ENCODE measurements around the gene EBNA1BP2.

DNA sequence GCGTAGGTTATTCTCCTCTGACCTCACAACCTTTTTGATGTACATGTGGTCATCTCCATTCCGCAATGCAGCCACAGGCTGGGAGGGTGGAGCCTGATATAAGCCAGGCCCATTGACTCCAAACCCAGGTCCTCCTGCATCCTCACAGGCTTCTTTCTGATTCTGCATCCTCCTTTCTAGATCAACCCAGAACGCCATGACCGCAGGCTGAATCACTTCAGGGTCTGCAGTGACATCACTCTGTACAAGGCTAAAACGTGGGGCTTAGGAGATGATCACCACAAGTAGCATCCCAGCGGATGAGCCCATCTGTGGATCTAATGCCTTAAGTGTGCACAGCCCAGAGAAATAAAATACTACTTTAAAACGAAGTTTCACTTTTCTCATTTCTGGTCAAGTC lies 16.1 kb downstream of the EBNA1BP2 start:
- TF ChIP-seq, protein P1, sequence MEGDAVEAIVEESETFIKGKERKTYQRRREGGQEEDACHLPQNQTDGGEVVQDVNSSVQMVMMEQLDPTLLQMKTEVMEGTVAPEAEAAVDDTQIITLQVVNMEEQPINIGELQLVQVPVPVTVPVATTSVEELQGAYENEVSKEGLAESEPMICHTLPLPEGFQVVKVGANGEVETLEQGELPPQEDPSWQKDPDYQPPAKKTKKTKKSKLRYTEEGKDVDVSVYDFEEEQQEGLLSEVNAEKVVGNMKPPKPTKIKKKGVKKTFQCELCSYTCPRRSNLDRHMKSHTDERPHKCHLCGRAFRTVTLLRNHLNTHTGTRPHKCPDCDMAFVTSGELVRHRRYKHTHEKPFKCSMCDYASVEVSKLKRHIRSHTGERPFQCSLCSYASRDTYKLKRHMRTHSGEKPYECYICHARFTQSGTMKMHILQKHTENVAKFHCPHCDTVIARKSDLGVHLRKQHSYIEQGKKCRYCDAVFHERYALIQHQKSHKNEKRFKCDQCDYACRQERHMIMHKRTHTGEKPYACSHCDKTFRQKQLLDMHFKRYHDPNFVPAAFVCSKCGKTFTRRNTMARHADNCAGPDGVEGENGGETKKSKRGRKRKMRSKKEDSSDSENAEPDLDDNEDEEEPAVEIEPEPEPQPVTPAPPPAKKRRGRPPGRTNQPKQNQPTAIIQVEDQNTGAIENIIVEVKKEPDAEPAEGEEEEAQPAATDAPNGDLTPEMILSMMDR (conservative IDR thresholded peaks at IDR 0.05 in 1 of 2, IDR thresholded peaks at IDR 0.05 in 1 of 2; ENCODE audit: extremely low read depth in 1 of 2, insufficient read depth in 1 of 2, low read depth in 1 of 2, low read length in 2 of 2) = no peak
- TF ChIP-seq EZH2 (IDR thresholded peaks at IDR 0.05; ENCODE audit: borderline replicate concordance, low read length) = no peak
